Fibroblast of upper back skin (primary cell): Measurements from ENCODE around the gene TCERG1L.

Source experiments
- DNase-seq: peaks from one replicate; pipeline ENCODE4 v3.0.0-alpha.2; 2013

TCERG1L gene

DNA sequence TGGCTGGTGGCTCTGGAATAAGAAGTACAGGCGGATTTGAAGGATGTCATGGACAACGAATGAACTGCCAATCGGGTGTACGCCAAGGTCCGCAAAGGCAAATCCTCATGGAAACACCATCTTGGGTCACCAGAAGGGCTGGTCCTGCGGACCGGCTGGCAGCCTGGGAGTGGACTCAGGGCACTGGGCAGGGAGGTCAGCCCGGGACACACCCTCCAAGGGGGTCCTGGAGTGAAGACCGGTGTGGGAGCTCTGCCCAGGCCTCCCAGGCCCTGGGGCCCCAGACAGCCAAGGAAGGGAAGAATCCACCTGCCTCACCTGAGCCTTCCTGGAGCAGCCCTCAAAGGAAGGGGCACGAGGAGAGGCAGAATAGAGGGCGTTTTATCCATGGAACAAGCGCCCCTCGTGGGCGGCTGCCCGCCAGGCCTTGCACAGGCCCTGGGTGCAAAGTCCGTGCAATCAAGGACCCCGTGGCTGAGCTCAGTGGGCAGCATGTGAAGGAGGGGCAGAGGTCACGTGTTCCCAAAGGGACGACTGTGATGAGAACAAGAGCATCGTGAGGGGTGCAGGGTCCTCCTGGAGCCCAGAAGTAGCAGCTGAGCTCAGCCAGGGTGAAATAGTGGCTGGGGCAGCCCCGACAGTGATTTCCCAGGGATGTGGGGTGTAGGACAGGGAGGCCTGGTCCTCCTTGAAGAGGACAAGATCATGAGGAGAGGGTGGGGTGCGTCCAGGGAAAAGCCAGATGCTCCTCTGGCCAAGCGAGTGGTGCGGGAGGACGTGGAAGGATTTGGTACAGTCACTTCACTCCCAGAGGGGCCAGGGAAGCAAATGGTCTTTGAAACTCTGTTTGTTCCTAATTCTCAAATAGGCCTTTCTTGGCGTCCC is 105.2 kb downstream of the TCERG1L start:
- DNase-seq: no peak

DNA sequence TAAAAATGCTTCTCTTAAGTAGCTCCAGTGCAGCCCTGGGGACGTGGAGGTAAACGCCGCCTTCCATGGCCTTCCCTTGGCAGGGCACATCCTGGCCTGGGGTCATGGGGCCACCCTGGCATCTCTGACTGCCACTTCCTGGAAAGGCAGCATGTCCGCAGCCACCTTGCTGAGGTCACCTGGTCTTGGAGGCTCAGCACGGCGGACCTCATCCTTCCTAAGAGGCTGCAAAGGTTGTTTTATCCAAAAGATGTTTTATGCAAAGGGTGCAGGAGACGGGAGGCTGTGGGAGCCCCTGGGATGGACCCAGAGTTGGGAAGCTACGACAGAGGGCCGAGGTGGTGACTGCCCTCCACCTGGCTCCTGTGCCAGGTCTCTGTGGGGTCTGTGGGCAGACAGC is 106.0 kb downstream of the TCERG1L start:
- no peak for DNase-seq

DNA sequence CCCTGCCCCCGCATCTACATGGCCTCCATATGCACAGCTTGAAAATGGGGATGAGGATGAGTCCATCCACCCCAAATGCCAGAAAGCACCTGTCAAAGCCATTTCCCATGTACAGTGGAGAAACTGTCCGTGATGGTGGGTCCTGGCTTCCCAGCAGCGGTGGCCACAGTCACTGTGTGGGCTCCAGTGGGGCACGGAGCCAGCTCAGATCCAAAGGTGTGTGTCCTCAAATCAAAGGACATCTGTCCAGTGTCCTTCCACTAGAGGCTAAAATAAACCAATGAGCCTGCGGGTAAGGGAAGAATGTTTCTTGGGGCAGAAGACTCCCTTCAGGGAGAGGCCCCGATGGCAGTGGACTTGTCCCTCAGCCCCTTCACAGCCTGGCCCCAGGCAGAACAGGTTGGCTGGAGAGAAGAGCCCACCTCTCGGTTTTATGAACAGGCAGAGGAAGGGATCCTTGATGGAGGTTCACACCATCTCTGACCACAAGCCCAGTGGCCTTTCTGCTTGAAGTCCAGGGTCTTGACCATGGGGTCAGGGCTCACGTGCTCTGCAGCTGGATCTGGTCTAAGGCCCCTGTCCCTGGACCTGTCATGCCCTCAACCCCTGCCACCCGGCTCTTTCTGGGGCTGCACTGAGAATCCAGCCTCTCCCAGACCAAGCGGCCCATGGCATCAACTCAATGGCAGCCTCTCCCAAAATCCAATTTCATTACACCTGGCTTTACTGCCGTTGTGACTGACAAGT is 106.9 kb downstream of the TCERG1L start:
- DNase-seq: no peak

DNA sequence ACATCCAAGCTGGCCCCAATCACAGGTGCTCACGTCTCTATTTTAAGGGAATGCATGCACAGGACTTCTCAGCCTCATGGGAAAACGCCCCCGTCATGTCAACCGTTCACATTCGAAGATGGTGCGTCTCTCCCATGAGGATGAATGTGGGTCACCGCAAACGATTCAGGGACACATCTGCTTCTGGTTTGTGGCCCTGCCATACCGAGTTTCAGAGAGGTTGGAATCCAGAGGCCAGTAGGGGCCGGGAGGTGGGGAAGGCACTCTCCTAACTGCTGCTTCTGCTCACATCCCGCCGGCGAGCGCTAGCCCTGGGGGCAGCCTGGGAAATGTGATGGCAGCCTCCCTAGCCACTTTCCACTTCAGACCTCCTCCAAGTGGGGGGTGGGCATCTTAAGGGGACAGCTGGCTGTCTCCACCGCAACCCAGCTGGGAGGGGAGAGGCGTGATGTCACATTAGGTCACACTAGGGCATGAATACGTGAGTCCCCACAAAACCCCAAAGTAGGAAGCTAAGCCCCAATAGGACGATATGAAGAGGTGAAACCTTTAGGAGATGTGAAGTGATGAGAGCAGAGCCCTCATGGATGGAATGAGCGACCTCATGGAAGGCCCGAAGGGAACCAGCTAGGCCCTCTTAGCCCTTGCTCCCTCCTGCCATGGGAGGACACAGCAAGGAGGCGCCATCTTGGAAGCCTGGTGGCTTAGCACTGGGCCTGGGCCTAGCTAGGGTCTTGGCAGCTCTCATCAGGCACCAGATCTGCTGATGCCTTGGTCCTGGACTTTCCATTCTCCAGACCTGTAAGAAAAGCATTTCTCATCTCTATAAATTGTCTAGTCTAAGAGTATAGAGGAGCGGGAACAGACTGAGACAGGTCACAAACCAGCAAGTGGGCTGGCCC is 107.8 kb downstream of the TCERG1L start:
- DNase-seq: no peak

DNA sequence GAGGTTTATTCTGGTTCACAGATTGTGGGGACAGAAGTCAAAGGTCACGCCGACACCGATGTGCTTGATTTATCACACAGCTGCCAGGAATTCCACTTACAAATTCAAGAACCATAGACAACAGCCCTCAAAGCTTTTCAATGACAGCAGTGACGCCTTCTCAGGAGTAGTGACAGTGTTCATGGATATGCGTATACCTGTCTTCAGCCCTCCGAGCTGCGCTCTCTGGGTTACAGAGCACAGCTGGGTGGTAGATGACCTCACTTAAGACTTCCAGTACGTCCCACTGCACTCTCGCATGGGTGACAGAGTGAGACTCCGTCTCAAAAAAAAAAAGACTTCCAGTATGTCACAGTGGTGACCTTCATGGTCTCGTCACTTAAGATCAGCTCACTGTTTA is 108.5 kb downstream of the TCERG1L start:
- no peak for DNase-seq

DNA sequence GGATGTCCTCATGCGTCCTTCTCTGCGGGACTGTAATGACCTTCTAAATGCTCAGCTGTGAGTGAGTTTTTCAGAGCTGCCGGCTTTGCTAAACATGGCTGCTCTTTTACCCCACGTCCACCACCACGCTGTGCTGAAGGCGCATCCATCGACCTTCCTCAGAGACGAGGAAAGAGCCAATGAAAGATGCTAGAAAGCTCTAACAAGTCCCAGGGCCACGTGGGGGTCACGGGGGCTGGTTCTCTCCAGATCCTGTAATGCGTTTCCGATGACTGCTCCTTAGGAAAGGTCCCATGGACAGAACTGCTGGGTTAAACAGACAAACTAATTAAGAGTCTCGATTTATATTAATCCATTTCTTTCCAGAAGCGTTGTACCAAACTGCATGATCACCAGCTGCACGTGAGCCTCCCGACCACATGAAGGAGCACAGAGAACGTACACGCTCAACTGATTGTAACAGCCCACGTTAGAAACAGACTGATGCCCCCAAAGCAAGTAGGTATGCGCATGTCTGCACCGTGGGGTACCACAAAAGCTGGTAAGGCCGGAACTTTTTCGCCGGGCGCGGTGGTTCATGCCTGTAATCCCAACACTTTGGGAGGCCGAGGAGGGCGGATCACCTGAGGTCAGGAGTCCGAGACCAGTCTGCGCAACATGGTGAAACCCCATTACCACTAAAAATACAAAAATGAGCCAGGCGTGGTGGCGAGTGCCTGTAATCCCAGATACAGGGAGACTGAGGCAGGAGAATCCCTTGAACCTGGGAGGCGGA is 109.6 kb downstream of the TCERG1L start:
- DNase-seq: no peak

DNA sequence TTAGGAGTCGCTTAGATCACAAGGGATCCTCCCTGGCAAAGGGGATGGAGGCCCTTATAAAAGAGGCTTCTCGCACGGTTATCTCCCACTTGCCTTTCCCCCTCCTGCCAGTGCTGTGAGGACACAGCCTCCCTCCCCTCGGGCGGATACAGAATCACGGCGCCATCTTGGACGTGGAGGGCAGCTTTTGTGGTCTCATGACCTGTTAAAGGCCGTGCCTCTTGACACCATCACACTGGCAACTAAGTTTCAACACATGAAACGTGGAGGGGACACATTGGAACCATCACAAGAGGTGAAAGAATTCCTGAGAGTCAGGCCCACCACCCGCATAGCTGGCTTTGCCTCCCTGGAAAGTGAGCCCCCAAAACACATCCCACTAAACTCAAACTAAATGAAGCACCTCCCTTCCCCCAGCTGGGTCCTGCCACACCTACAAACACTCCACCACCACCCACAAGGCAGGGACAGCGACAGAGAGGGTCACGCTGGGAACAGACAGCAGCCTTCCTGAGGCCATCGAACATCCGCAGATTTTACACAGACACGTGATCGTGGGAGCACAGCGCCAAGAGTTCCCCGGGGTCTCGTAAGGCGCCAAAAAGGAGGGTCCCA is 110.6 kb downstream of the TCERG1L start:
- DNase-seq: no peak

DNA sequence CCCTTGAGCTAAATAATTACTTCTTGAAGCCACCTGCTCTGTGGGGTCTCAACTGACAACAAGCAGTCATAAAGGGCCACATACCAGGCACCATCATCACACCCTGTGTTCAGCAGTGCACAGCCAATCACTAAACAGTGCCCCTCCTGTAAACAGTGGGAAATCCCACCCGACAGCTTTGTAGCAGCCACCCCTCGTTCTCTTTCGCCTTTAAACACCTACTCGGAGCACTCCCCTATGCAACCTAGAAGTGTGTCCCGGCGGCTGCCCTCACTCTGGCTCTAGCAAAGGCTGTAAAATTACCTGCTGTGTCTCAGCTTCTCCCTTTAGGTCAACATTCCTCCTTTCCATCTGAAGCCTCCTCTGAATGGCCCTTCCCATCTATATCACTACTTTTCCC is 111.9 kb downstream of the TCERG1L start:
- DNase-seq: no peak

DNA sequence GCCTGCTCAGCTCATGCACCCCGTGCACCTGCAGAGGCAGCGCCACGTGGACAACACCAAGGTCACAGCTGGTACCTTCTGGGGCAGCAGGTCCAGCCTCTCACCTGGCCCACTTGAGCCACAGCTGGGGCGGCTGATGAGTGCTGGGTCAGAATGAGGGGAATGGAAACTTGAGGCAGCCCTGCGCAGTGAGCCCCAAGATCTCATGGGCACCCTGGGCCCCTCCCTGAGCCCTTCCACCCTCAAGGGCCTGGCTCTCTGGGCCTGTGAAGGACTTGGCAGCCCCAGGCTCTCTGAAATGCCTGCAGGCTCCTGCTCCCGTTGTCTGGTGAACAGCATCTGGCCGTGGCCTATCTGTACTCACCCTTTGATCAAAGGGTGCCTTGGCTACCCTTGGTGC is 112.7 kb downstream of the TCERG1L start:
- no peak for DNase-seq

DNA sequence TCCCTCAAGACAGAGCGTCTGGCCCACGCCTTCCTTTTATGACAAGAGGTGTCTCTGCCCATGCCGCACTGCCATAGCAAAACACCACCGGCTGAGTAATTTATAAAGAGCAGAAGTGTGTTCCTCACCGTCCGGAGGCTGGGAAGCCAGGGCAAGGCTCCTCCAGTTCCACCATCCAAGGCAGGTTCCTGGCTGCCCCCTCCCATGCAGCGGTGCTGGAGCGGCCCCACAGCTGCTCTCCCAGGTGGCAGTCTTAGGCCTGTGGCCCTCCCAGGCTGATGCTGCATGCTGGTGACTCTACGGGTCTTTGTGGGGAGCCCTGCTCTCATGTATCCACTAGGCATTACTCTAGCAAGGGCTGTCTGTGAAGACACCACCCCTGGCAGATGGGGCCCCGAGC is 113.1 kb downstream of the TCERG1L start:
- DNase-seq: no peak

DNA sequence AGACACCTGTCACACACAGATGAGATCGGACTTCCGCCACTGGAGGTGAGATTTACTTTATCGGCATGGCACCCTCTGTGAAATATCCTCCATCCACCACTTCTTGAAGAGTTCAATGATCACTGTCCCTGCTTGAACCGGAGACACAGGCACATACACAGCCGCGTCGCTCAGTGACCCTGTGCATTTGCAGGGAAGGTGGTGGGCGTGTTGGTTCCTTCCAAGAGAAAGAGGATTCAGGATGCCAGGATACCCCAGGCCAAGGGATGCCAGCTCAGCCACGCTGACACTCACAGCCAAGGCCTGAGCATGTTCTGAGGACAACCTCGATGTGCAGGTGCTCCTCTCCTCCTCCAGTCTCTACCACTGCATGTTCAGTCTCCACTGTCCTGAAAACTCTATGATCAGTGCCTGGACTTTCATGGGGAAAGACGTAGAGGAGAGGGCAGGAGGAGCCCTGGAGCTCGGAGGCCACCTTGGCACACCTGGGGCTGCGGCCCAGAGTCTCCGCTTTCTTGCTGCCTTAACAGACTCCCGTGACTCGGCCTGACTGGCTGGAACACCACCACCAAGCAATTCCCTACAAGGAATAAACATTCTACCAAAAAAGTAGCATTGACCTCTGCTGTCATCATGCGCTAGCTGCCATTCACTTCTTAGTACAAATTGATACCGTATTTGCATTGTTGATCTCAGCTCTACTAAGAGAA is 115.2 kb downstream of the TCERG1L start:
- no peak for DNase-seq

DNA sequence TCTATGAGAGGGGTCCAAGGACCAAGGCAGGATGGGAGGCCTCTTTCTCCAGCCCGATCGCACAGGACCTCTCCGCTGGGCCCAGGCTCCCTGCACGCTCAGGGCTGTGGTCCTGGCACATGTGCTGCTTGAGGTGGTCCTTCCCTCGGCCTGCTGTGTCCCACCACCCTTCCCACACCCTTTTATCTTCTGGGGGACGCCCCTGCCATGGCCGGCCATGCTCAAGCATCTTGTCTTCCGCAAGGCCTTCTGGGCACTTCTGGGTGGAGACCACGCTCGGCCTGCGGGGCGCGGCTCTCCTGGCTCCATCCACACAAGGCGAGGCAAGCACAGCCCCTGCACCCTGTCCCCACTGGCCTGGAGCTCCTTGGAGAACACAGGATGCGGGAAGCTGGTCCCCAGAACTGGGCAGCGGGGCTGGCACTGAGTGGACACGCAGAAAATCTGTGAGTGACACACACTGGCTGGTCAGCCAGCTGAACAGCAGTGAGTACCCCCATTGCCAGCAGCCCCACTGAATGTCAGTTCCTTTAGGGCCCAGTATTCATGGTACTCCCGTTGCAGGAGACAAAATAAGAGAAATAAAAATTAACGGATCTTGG is 115.9 kb downstream of the TCERG1L start:
- no peak for DNase-seq

DNA sequence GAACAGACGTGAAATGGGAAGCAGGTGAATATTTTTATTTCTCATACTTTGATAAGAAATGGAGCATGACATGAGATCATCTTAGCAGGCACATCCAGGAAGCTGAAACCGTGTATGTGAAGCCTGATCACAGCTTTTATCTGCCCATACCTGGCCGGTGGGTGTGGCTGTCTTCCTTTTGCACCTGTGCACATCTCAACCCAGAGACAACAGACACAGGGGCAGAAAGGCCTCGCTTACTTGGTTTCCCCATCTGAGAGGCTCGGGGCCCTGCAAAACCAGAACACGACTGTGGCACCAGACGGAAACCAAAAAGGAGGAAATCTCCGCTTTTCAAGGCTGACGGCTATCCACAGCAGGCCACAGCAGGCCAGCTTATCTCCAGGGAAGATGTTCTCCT is 116.4 kb downstream of the TCERG1L start:
- no peak for DNase-seq

DNA sequence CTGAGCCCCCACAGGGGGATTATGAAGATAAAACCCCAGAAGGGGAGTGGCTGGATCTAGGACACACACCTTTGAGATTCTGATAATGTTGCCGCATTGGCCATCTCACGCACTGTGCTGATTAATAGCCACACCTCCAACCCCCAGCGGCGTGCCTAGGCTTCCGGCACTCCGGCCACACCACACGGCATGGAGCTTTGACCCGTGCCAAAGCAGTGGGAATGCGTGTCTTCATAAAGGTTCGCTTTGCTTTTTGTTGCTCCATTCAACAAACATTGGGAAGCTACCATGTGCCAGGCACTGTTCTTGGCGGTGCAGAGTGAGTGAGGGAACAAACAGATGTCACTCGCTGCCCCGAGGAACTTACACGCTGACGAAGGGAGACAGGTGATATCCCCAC is 117.6 kb downstream of the TCERG1L start:
- DNase-seq: no peak

DNA sequence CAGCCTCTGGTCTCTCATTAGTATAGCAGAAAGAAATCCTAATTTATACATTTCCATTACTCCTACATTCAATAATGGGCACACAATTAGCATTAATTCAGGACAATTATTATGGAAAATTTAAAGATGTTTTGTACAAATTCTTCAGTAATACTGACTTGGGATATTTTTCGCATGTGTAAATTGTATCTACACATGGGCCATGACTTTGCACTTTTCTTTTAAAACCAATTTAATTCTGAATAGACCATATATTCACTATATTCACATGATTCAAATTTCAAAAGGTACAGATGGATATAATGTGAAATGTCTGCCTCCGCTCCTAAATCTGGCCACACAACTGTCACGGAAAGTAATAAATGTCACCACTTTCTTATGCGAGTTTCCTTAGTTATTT is 123.0 kb downstream of the TCERG1L start:
- DNase-seq: no peak

DNA sequence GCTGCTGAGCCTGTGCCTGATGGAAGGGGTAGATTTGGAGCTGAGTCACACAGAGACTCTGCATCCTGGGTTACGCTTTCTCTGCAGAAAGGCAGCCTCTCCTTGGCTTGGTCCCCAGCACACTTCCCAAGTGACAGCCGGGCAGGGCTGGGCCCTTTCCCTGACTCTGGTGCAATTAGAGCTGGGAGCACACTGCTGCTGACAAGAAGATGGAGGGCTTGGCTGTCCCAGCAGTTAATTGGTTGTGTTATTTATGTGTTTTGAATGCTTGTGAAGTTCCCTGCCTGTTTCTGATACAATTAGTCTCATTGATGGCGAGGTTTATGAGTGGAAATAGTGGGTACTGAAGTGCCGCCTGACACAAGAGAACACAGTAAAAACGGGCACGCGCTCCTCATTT is 123.6 kb downstream of the TCERG1L start:
- DNase-seq: no peak

DNA sequence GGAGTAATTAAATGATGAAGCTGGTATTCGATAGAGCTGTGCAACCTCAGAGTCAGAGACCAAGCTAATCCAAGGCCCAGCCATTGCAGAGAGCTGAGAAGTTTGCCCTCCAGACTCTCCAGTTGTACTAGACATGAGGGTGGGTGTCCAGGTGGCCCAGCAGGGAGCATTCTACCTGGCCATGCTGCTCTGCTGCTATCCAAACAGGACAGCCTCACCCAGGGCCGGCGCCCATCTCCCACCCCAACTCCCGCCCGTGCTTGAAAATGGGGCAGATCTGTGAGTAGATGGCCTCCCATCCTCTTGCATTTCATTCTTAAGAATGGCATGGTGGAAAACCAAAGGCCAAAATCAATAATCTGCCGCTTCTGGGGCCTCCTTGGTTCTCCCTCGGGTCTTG is 124.2 kb downstream of the TCERG1L start:
- no peak for DNase-seq

DNA sequence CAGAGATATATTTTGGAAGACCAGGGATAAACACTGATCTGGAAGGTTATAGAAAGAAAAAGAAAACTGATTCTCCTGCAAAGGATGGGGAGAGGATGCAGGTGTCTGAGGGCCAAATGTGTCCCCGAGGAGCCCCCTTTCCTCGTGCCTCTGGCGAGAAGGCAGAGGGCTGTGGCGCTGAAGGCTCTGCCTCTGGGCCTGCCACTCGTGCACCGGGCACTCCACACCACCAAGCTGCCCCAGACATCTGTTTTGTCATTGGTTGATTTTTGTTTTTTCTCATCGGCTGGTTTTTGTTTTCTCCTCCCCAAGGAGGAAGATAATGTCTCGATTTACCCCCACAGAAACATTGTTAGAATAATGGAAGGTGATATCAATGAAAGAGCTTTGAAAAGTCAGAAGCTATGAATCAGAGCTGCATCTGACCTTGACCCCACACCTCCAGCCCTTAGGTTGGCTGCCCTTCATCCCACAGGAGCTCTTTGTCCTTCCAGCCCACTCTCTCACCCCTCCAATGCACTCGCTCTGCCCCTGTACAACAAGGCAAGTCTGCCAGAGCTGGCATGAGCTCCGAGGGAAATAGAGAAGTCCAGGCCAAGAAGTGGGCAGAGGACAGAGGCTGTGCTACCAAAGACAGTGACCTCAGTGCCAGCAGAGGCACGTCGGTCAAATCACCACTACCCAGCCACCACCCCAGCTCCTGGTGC is 124.8 kb downstream of the TCERG1L start:
- no peak for DNase-seq

DNA sequence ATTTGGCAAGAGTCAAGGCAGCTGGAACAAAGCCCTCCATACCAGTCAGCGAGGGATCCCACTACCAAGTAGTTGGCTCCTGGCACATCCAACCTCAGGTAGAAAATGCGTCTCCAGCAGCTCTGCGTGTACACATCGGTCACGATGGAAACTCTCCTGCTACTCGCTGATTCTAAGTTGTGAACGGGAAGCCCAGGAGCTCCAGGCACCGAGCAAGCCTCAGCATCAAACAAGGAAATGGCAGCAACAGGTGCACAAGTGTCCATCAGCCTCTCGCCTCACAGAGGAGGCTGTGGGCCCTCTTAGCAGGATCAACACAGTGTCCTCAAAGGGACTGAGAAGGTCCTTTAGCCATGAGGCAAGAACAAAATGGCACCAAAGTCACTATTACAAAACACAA is 127.0 kb downstream of the TCERG1L start:
- no peak for DNase-seq

DNA sequence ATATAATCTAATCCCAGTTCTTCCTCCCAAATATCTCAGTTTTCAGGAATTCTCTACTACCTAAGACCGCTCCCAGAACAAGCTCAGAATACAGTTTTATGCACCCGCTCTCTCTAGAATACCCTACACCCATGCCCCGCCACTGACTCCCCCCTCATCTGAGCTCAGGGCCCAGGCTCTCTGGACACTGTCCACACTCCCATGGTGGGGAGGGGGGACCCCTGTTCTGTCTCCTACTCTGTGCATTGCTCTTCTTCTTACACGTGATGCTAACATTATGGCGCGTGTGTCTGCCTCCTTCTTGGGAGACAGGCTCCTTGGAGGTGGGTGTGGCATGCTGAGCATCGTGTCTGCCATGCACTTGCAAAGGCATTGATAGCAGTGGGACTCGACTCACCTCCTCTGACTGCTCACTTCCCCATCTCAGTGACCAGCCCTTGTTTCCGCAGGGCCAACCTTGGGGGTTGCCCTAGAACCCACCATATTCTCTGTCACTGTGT is 127.9 kb downstream of the TCERG1L start:
- no peak for DNase-seq
